GM18909 (cell line): ENCODE data around the gene SORBS2.

Source experiments
- ATAC-seq: cut with Tn5 transposase; IDR thresholded peaks from one replicate; pipeline ENCODE4 v1.9.1; 2021; ENCODE audit warnings: mild to moderate bottlenecking; ENCODE audit not compliant: unreplicated experiment, poor library complexity

The SORBS2 gene

DNA sequence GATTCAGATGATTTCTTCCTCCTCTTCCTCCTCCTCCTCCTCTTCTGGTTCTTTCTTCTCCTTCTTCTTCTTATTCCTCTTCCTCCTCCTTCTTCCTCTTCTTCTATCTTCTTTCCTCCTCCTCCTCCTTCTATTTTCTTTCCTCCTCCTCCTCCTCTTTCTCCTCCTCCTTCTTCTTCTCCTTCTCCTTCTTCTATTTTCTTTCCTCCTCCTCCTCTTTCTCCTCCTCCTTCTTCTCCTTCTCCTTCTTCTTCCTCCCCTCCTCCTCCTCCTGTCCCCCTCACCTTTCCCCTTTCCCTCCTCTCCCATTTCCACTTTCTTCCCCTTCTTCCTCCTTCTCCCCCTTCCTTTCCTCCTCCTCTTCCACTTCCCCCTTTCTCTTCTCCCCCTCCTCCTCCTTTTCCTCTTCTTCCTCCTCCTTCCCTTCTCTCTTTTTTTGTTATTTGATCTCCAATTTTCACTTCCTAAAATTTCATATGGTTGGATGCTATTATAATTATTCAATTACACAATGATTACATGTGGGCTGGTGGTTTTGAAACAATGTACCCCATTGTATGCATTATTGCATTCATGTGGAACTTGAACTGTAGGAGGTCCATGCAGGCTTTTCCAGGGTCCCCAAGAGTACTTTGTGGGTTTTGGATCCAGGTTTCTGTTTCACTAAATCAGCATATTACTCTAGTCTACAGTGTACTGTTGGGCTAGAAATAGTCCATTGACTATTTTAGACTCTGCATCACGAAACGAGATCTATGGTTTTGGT, 68.1 kb downstream of the SORBS2 start:
- no peak for ATAC-seq

- ATAC-seq = peak; percentile 83
Measured at GRCh38 chr4:185742766-185743165, 69.2 kb downstream of the SORBS2 start.

- ATAC-seq = no peak
Measured at GRCh38 chr4:185741795-185742194, 70.2 kb downstream of the SORBS2 start.

- ATAC-seq = peak; percentile 38
Measured at GRCh38 chr4:185740471-185740873, 71.5 kb downstream of the SORBS2 start.

DNA sequence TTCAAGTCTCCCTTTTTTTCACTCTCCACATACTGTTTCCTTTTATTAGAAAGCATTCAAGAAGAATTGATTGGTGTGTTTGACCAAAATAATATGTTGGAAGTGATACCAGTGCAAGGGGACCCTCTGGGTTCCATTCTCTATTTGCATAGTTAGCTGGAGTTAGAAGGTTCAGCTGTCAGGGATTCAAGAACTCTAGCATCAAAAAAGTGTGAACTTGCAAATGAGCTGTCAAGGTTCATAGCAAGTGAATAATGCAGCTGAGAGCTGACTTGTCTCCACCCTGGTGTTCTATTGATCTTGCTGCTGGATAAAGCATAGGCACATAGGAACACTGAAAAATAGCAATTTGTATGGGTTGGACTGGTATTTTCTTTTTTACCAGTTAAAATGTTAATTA, 73.2 kb downstream of the SORBS2 start:
- ATAC-seq = no peak

DNA sequence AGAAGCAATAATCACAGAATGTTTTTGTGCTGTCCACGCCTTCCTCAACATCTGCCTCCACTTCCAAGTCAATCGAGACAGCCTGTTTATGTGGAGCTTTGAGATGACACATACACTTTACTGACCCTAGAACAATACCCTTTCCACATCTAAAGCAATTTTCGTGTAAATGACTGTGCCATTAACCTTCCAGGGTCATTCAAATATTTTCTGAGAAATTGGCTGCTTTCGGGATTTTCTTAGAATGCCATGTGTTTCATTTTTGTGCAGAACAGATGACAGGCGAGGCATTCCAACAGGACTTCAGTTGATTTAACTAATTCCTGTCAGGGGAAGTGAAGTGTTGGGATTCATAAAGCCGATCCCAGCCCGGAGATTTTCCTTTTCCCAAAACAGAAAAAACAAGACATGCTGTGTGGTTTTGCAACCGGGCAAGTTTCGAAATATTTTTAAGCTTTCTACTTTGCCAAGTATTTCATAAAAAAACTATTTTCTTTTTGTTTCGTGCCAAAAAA, 73.9 kb downstream of the SORBS2 start:
- ATAC-seq = no peak

GRCh38 chr4:185737489-185738037, 74.4 kb downstream of the SORBS2 start:
- no peak for ATAC-seq

- no peak for ATAC-seq
Measured at GRCh38 chr4:185736882-185737281, 75.1 kb downstream of the SORBS2 start.

DNA sequence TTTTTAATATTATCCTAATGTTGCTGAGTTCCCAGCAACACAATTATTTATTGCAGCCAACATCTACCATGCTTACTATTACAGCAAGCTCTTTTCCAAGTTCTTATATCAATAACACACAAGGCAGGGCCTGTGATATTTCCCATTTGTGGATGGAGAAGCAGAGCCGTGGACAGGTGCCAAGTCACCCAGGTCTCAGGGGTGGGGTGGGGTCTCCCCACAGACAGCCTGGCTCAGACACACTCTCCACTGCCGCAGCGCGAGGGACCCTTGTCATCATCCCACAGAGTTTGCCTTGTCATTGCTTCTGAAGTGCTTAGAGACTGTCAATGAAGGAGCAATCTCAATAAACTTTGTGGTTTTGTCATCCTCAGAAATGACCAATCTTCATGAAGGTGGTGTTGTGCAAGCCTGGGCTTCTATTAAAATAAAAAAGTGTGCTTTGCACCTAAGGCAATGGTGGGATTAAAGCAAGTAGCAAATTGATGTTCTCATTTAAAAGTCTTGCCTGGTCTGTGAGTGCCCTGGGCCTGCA, 76.1 kb downstream of the SORBS2 start:
- no peak for ATAC-seq

GRCh38 chr4:185734930-185735329, 77.1 kb downstream of the SORBS2 start:
- ATAC-seq = no peak

GRCh38 chr4:185734214-185734613, 77.8 kb downstream of the SORBS2 start:
- peak; percentile 69 for ATAC-seq

DNA sequence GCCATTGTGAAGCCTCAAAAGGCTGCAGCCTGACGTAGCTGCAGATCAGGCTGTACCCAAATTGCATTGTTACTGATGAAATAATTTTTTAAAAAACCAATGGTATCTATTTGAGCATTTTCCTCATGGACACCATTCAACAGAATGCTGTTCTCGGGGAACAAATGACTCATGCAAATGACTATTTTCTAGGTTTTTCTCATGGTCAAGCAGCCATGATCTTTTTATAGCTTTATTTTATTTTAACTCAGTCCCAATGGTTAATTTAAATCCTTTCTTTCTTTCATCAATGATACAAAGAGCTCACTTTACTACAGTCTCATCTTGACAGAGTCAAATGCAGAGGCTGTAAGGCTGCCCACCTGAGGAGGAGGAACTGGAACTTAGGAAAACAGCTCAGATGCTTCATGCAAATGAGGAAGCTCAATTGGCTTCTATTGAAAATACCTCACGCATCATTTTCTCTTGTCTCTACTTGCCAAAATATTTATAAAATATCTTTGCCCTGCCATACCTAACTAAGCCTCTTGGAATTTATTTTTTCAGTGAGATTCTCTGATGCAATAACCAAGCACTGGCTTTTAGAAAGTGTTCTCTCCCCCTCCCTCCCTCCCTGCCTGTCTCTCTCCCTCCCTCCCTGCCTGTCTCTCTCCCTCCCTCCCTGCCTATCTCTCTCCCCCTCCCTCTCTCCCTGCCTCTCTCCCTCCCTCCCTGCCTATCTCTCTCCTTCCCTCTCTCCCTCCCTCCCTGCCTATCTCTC, 81.0 kb downstream of the SORBS2 start:
- ATAC-seq = peak; percentile 58

DNA sequence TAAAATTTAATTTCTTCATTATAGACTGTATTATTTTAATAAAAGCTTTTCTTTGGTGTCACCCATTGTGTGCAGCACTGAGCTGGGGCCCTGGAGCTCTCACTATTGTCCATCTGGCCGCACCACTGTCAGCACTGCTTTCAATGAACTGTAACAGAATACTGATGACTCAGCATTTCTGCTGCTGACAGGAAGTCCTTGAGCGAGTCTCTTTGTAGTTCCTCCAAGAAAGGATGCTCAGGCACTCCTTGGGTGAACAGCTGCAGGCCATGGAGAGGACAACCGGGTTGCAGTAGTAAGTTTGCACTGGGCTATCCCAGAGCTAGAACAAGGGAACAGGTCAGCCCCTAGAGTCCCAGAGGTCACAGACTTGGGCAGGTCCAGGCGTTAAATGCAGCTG, 81.6 kb downstream of the SORBS2 start:
- peak; percentile 56 for ATAC-seq

DNA sequence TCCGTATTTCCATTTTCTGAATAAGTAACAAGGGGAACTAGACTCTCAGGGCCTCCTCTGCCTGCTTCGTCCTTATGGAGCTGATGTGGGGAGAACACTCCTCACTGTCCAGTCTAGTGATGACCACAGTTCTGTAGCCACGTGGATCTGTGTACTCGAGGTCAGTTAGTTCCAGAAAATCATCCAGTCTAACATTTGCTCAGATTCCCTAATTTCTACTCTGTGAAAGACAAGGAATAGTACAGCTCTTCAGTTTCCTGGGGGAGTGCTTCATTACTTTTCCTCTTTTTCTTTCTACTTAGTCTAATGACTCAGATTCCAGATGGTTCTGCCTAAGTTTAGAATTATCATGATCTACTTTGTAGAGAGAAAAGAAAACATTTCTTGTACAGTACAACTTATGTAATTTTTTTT, 82.6 kb downstream of the SORBS2 start:
- no peak for ATAC-seq

GRCh38 chr4:185728893-185729292, 83.1 kb downstream of the SORBS2 start:
- ATAC-seq = no peak

DNA sequence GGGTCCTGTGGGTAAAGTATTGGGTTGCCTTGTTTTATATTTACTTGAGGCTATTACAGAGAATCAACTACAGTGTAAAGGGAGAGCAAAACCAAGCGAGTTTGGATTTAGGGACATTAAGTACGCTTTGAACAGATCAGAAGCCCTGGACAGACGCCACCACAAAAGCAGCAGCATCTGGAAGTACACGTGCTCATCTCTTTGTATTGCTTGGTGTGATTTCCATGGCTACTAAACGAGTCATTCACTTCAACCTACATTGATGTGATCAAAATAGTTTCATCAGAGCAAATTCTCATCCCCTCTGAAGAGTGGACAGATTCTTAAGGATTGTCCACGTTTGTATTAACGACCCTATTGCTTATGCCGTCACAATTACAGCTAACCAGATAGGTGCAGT, 85.1 kb downstream of the SORBS2 start:
- no peak for ATAC-seq

DNA sequence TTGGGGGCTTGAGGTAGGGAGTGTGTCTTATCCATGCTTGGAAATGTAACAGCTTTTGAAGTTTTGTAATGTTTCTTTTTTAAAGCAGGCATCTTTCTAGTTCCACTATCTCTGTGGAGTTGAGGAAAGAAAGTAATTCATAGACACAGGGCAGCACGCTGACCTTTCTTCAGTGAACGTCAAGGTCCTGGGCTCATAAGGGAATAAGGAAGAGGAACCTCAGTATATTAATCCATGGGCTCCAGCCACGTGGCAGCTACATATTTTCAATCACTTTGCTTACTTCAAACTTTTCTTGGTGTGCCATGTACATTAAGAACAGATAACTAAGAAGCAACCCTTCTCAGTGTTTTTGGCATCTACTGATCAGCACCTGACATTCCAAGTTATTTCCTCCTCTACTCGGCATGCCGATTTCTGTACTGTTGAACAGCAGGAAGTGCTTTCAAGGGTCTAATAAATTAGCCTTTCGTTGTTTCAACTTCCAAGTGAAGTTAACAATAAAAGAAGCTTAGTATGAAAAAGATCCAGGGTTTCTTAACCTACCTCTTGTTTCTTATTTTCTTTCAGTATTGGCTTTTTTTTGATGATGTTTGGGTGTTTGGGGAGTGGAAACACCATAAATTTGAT, 88.2 kb downstream of the SORBS2 start:
- ATAC-seq = no peak

- no peak for ATAC-seq
Measured at GRCh38 chr4:185722029-185722316, 90.0 kb downstream of the SORBS2 start.

DNA sequence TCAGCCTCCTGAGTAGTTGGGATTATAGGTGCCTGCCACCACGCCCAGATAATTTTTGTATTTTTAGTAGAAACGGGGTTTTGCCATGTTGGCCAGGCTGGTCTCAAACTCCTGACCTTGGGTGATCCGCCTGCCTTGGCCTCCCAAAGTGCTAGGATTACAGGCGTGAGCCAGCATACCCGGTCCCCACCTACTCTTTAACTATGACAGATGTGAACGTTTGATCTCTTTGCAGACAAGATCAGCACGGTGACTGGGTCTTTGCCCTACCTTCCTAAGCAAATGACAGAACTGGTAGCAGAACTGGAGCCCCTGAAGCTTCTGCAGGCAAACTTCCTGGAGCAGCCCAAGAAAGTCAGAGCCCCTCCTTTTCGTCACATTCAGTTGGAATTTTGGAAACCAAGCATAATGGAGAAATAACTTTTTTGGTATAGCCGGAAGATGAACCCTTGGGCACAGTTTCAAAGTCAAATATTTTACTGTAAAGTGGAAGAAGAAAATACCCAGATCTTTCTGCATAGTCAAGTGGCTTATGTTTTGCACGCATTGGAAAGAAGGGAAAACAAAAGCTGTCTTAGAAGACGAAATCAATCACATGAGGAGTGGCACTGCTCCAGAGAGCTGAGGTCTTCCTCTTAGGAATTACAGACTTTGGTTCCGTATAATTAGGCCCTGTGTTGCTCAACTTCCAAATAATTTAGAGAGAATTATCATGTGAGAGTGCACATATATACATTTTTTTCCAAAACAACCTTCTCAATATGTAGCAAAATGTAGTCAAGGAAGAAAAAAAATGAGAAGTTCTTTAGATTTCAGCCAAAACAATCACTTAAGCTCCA, 90.6 kb downstream of the SORBS2 start:
- no peak for ATAC-seq

DNA sequence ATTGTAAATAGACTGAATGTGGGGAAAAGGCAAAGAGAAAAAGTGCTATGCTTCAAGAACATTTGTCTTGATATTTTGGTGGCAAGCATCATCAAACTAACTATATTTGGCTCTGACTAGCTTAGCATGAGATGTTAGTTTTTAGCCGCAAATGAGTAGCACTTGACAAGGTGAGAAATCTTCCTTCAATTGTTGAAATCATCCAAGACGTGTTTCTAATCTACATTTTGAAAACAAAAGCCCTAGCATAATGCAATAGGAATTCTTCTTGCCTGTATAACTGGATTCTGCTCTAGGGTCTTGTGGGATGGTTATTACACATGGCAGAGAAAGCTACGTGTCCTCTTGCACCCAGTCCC, 92.5 kb downstream of the SORBS2 start:
- ATAC-seq = no peak
